GM20000 (cell line): ENCODE results near the gene HOXB6.
A peak's percentile ranks its signal among the peaks of the same experiment; 100 is the strongest.

ENCODE experiments used
- DNase-seq: peaks from one replicate; pipeline ENCODE4 v3.0.0; 2012; ENCODE audit warnings: low spot score
- CTCF ChIP-seq: IDR thresholded peaks from 2 replicates; pipeline ENCODE4 v1.5.1; 2012; ENCODE audit warnings: mild to moderate bottlenecking, control low read depth; ENCODE audit errors: extremely low read depth, missing control alignments

HOXB6 gene

GRCh38 chr17:48639982-48640857 lies 35.4 kb upstream of the HOXB6 start:
- no peak for TF ChIP-seq CTCF
- DNase-seq: no peak

- DNase-seq: no peak
- no peak for TF ChIP-seq CTCF
Measured at GRCh38 chr17:48639136-48639535, 34.4 kb upstream of the HOXB6 start.

GRCh38 chr17:48637323-48638260 lies 32.8 kb upstream of the HOXB6 start:
- DNase-seq: no peak
- no peak for TF ChIP-seq CTCF

GRCh38 chr17:48636177-48637018 lies 31.6 kb upstream of the HOXB6 start:
- peak; percentile 87 for DNase-seq
- TF ChIP-seq CTCF: peak; percentile 80

- no peak for TF ChIP-seq CTCF
- no peak for DNase-seq
Measured at GRCh38 chr17:48634493-48635208, 29.9 kb upstream of the HOXB6 start.

- TF ChIP-seq CTCF: no peak
- no peak for DNase-seq
Measured at GRCh38 chr17:48633266-48633677, 28.5 kb upstream of the HOXB6 start.
